HepG2 (cell line): ENCODE measurements around the gene PLA2G4D. TPM values are rescaled to one million over a fixed set of nuclear protein-coding genes. Genes with fewer than 3 reads are reported as not detected.

Experiments used
- ELF3 ChIP-seq: IDR thresholded peaks from 2 replicates; pipeline ENCODE4 v1.6.1; 2016; ENCODE audit warnings: missing genetic modification reagents, missing compliant biosample characterization
- ETV5 ChIP-seq: IDR thresholded peaks from 2 replicates; pipeline ENCODE4 v1.6.1; 2018; ENCODE audit warnings: missing biosample characterization, missing genetic modification reagents, inconsistent platforms, borderline replicate concordance
- HOXA5 ChIP-seq: sonication (generic); formaldehyde crosslinking; IDR thresholded peaks from 2 replicates; pipeline ENCODE4 v1.4.0; 2020; ENCODE audit warnings: missing genetic modification reagents
- MYC ChIP-seq: sonication (generic); formaldehyde crosslinking; IDR thresholded peaks from 2 replicates; pipeline ENCODE4 v1.9.0; 2021; ENCODE audit warnings: missing genetic modification reagents, borderline replicate concordance
- NONO ChIP-seq, 2 experiments: fragments of 450-650 bp in 1 of 2; sonication (generic) in 1 of 2; formaldehyde crosslinking in 1 of 2; IDR thresholded peaks in 1 of 2; conservative IDR thresholded peaks in 1 of 2; 2 replicates each; pipeline versions ENCODE4 v1.6.1 to v1.8.0; 2017 to 2022; ENCODE audit warnings: mild to moderate bottlenecking in 1 of 2, missing genetic modification reagents in 1 of 2, moderate library complexity in 1 of 2
- NR1H2 ChIP-seq: sonication (generic); formaldehyde crosslinking; IDR thresholded peaks from 2 replicates; pipeline ENCODE4 v1.8.1; 2022; ENCODE audit warnings: low read depth, missing genetic modification reagents, borderline replicate concordance
- NR2C2 ChIP-seq: sonication (generic); formaldehyde crosslinking; IDR thresholded peaks from 2 replicates; pipeline ENCODE4 v1.4.0; 2020; ENCODE audit warnings: missing genetic modification reagents, mild to moderate bottlenecking, moderate library complexity, borderline replicate concordance
- NR2F6 ChIP-seq, 2 experiments: IDR thresholded peaks; 2 replicates each; pipeline ENCODE4 v1.6.1; 2016; ENCODE audit warnings: antibody characterized with exemption in 1 of 2, mild to moderate bottlenecking in 1 of 2
- RFXANK ChIP-seq: IDR thresholded peaks from 2 replicates; pipeline ENCODE4 v1.6.1; 2016
- SNRNP70 ChIP-seq: fragments of 200-400 bp; formaldehyde crosslinking; IDR thresholded peaks from 2 replicates; pipeline ENCODE4 v1.6.1; 2017; ENCODE audit warnings: mild to moderate bottlenecking, low read depth, low read length, moderate library complexity
- TBX2 ChIP-seq: sonication (generic); formaldehyde crosslinking; IDR thresholded peaks from 2 replicates; pipeline ENCODE4 v1.5.0; 2020; ENCODE audit warnings: missing genetic modification reagents, mild to moderate bottlenecking, borderline replicate concordance
- TEAD2 ChIP-seq: sonication (generic); formaldehyde crosslinking; IDR thresholded peaks from 2 replicates; pipeline ENCODE4 v1.9.0; 2021; ENCODE audit warnings: missing genetic modification reagents
- TOPORS ChIP-seq: sonication (generic); formaldehyde crosslinking; IDR thresholded peaks from 2 replicates; pipeline ENCODE4 v1.8.0; 2023; ENCODE audit warnings: mild to moderate bottlenecking, missing genetic modification reagents
- ZNF10 ChIP-seq: sonication (generic); formaldehyde crosslinking; IDR thresholded peaks from 2 replicates; pipeline ENCODE4 v1.4.0; 2020; ENCODE audit warnings: mild to moderate bottlenecking, low read depth, missing genetic modification reagents, borderline replicate concordance
- ZNF143 ChIP-seq: sonication (generic); formaldehyde crosslinking; IDR thresholded peaks from 2 replicates; pipeline ENCODE4 v1.4.0; 2020; ENCODE audit warnings: missing genetic modification reagents
- ZNF263 ChIP-seq: sonication (generic); formaldehyde crosslinking; IDR thresholded peaks from 2 replicates; pipeline ENCODE4 v1.4.0; 2020; ENCODE audit warnings: missing genetic modification reagents
- ZNF468 ChIP-seq: sonication (generic); formaldehyde crosslinking; IDR thresholded peaks from 2 replicates; pipeline ENCODE4 v1.8.0; 2022; ENCODE audit warnings: mild to moderate bottlenecking, moderate library complexity, missing genetic modification reagents
- ZNF547 ChIP-seq: sonication (generic); formaldehyde crosslinking; IDR thresholded peaks from 2 replicates; pipeline ENCODE4 v1.5.1; 2020; ENCODE audit warnings: mild to moderate bottlenecking, missing genetic modification reagents
- ZNF552 ChIP-seq: sonication (generic); formaldehyde crosslinking; IDR thresholded peaks from 2 replicates; pipeline ENCODE4 v1.9.0; 2022; ENCODE audit warnings: missing genetic modification reagents, mild to moderate bottlenecking, borderline replicate concordance
- ZNF577 ChIP-seq: sonication (generic); formaldehyde crosslinking; IDR thresholded peaks from 2 replicates; pipeline ENCODE4 v1.4.0; 2020; ENCODE audit warnings: mild to moderate bottlenecking, low read depth, missing genetic modification reagents, borderline replicate concordance
- ZNF709 ChIP-seq: sonication (generic); formaldehyde crosslinking; IDR thresholded peaks from 2 replicates; pipeline ENCODE4 v1.5.0; 2020; ENCODE audit warnings: mild to moderate bottlenecking, missing genetic modification reagents
- ZNF816 ChIP-seq: sonication (generic); formaldehyde crosslinking; IDR thresholded peaks from 2 replicates; pipeline ENCODE4 v1.8.0; 2022; ENCODE audit warnings: missing genetic modification reagents, mild to moderate bottlenecking, borderline replicate concordance
- ZSCAN31 ChIP-seq: sonication (generic); formaldehyde crosslinking; IDR thresholded peaks from 2 replicates; pipeline ENCODE4 v1.5.0; 2020; ENCODE audit warnings: low read depth, mild to moderate bottlenecking, missing genetic modification reagents
- polyA plus RNA-seq, 8 experiments: library from polyadenylated mRNA; depleted of rRNA in 3 of 8; stranded (reverse) in 7 of 8; unstranded in 1 of 8; fragments of >200 nt; fragmentation: Illumina TruSeq in 4 of 8; extraction: Trizol in 4 of 8; gene quantifications; 2 replicates each; pipeline versions ENCODE4 v1.2.1 to v1.2.3, GENCODE V29; 2011 to 2016; ENCODE audit warnings: low read depth in 4 of 8, missing spikeins in 1 of 8, mixed read lengths in 1 of 8; ENCODE audit not compliant: insufficient read depth in 1 of 8
- total RNA-seq, 5 experiments: library from RNA; depleted of rRNA; stranded (reverse); fragments of >200 nt; fragmentation: Illumina TruSeq; extraction: Trizol; gene quantifications; 2 replicates each; pipeline ENCODE4 v1.2.3, GENCODE V29; 2016; ENCODE audit warnings: low read depth in 1 of 5
- TF ChIP-seq, protein P1 (sequence below): sonication (generic); formaldehyde crosslinking; IDR thresholded peaks from 2 replicates; pipeline ENCODE4 v1.4.0; 2020; ENCODE audit warnings: missing genetic modification reagents, borderline replicate concordance
- TF ChIP-seq, protein P2 (sequence below): sonication (generic); formaldehyde crosslinking; IDR thresholded peaks from 2 replicates; pipeline ENCODE4 v1.5.1; 2020; ENCODE audit warnings: missing genetic modification reagents, mild to moderate bottlenecking, borderline replicate concordance
- TF ChIP-seq, protein P3 (sequence below): sonication (generic); formaldehyde crosslinking; IDR thresholded peaks from 2 replicates; pipeline ENCODE4 v1.8.1; 2023; ENCODE audit warnings: mild to moderate bottlenecking, missing genetic modification reagents, borderline replicate concordance

PLA2G4D gene
- total and polyA plus RNA-seq, 2 of the 13 experiments (the other 11 are each of a cell fraction or from before 2014, with no cell fraction given), result 0.04 to 0.21 TPM

DNA sequence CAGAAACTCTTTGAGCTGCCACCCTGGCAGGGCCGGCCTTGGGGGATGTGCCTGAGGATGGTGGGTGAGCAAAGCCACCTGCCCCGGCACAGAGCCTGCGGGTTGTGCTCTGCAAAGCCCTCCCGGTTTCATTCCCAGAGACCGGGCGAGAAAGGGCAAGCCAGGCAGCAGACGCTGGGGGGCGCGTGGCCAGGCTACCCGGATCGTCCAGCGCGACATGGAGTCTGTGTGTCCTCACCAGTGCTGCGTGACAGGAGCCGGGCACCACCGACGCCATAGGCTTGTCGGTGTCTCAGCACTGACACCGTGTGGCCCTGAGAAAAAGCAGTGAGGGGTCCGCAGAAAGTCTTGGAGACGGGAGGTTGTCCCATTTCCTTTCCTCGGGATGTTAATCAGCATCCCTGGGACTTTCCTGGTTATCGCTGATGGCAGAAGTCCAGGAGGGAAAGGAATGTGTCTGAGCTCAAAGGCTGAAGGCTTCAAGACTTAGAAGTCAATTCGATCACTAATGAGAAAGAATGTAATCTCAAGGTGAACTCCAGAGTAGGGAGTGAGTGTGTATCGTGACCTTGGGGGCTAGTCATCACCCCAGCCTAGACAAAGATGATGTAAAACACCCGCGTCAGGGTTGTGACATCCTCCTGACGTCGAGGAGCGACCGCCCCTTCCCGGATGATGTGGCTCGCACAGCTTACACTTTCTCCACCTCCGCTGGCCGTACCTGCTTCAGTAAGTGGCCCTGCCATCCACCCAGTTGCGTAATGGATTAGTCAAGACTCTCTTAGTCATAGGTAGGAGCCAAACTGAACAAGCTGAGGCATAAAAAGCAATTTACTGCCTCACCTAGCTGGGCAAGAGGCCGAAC, 37.2 kb downstream of the PLA2G4D start (continued):
- TF ChIP-seq, protein P1, sequence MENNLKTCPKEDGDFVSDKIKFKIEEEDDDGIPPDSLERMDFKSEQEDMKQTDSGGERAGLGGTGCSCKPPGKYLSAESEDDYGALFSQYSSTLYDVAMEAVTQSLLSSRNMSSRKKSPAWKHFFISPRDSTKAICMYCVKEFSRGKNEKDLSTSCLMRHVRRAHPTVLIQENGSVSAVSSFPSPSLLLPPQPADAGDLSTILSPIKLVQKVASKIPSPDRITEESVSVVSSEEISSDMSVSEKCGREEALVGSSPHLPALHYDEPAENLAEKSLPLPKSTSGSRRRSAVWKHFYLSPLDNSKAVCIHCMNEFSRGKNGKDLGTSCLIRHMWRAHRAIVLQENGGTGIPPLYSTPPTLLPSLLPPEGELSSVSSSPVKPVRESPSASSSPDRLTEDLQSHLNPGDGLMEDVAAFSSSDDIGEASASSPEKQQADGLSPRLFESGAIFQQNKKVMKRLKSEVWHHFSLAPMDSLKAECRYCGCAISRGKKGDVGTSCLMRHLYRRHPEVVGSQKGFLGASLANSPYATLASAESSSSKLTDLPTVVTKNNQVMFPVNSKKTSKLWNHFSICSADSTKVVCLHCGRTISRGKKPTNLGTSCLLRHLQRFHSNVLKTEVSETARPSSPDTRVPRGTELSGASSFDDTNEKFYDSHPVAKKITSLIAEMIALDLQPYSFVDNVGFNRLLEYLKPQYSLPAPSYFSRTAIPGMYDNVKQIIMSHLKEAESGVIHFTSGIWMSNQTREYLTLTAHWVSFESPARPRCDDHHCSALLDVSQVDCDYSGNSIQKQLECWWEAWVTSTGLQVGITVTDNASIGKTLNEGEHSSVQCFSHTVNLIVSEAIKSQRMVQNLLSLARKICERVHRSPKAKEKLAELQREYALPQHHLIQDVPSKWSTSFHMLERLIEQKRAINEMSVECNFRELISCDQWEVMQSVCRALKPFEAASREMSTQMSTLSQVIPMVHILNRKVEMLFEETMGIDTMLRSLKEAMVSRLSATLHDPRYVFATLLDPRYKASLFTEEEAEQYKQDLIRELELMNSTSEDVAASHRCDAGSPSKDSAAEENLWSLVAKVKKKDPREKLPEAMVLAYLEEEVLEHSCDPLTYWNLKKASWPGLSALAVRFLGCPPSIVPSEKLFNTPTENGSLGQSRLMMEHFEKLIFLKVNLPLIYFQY (CRISPR knock-in tag), result no peak
- TF ChIP-seq ZNF816 (CRISPR knock-in tag) (no peak), ETV5 (CRISPR knock-in tag) (no peak), ZNF709 (CRISPR knock-in tag) (no peak; the same call in 1 of the 2 replicates), ZNF577 (no peak), NR1H2 (CRISPR knock-in tag) (no peak), ZNF552 (CRISPR knock-in tag) (no peak), NR2C2 (CRISPR knock-in tag) (no peak), ZNF143 (no peak), TOPORS (CRISPR knock-in tag) (no peak), NONO (IDR thresholded peaks at IDR 0.05) (no peak), NONO (CRISPR knock-in tag; conservative IDR thresholded peaks at IDR 0.05) (peak; percentile 45; the same call in 1 of the 2 replicates), NR2F6 (IDR thresholded peaks at IDR 0.05) (no peak), NR2F6 (CRISPR knock-in tag; IDR thresholded peaks at IDR 0.05) (no peak), SNRNP70 (no peak), MYC (CRISPR knock-in tag) (peak; percentile 77; the same call in 1 of the 2 replicates), TEAD2 (no peak), RFXANK (no peak), ZNF547 (CRISPR knock-in tag) (peak; percentile 56; the same call in 1 of the 2 replicates), ELF3 (CRISPR knock-in tag) (peak; percentile 40; the same call in 1 of the 2 replicates), ZNF263 (CRISPR knock-in tag) (peak; percentile 60; the same call in 1 of the 2 replicates), ZSCAN31 (no peak), ZNF468 (no peak), HOXA5 (CRISPR knock-in tag) (no peak), TBX2 (CRISPR knock-in tag) (peak; percentile 33; the same call in 1 of the 2 replicates), ZNF10 (CRISPR knock-in tag) (no peak)
- TF ChIP-seq, protein P2, sequence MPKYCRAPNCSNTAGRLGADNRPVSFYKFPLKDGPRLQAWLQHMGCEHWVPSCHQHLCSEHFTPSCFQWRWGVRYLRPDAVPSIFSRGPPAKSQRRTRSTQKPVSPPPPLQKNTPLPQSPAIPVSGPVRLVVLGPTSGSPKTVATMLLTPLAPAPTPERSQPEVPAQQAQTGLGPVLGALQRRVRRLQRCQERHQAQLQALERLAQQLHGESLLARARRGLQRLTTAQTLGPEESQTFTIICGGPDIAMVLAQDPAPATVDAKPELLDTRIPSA (CRISPR knock-in tag), result no peak
- TF ChIP-seq, protein P3, sequence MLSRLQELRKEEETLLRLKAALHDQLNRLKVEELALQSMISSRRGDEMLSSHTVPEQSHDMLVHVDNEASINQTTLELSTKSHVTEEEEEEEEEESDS (CRISPR knock-in tag), result no peak
